CD4-positive, alpha-beta T cell (primary cell): Measurements from ENCODE around the gene GTPBP8. TPM values are rescaled to one million over a fixed set of nuclear protein-coding genes. Genes with fewer than 3 reads are reported as not detected.

Experiments
- ATAC-seq: fragments of 200-7000 bp; cut with Tn5 transposase; one replicate; pipeline ENCODE4 v1.10.0; 2022; ENCODE audit warnings: mild to moderate bottlenecking; ENCODE audit not compliant: poor library complexity
- CTCF ChIA-PET: fragments of 350-600 bp; sonication (Branson Sonifier 250); formaldehyde crosslinking; loops from one replicate; lab custom pipeline; 2021; ENCODE audit warnings: antibody characterized with exemption, inconsistent platforms; lab: Charles Lee
- POLR2A ChIA-PET: fragments of 350-600 bp; sonication (Branson Sonifier 250); formaldehyde crosslinking; loops from one replicate; lab custom pipeline; 2021; ENCODE audit warnings: antibody characterized with exemption, inconsistent platforms; lab: Charles Lee
- DNase-seq, 14 experiments: peaks; one replicate each; pipeline ENCODE4 v3.0.0-alpha.2; 2013 to 2020; ENCODE audit warnings: mixed read lengths in 2 of 14
- H3K27ac ChIP-seq, 2 donors: one replicate each; pipeline versions ENCODE4 v1.5.1 to v1.7.0; 2013; ENCODE audit warnings: low read length in 2 of 2, low read depth in 1 of 2, mild to moderate bottlenecking in 1 of 2
- H3K27me3 ChIP-seq, 2 experiments: 1 replicate in 1 of 2; 2 replicates in 1 of 2; pipeline versions ENCODE4 v1.6.1 to v1.7.0; 2013; ENCODE audit warnings: low read length in 2 of 2, control low read depth in 1 of 2, mild to moderate bottlenecking in 1 of 2, moderate library complexity in 1 of 2; ENCODE audit not compliant: insufficient read depth in 2 of 2, control insufficient read depth in 1 of 2
- H3K36me3 ChIP-seq: one replicate; pipeline ENCODE4 v1.6.1; 2013; ENCODE audit warnings: low read length, control low read depth; ENCODE audit not compliant: insufficient read depth
- H3K4me1 ChIP-seq: one replicate; pipeline ENCODE4 v1.6.1; 2013; ENCODE audit warnings: low read length, control low read depth; ENCODE audit not compliant: insufficient read depth
- H3K4me3 ChIP-seq: one replicate; pipeline ENCODE4 v1.5.1; 2013; ENCODE audit warnings: mild to moderate bottlenecking, low read length, moderate library complexity
- H3K9me3 ChIP-seq, 2 experiments: 1 replicate in 1 of 2; 2 replicates in 1 of 2; pipeline versions ENCODE4 v1.6.1 to v1.7.0; 2013; ENCODE audit warnings: low read length in 2 of 2, mild to moderate bottlenecking in 2 of 2, control low read depth in 1 of 2, moderate library complexity in 1 of 2; ENCODE audit not compliant: control insufficient read depth in 1 of 2, insufficient read depth in 1 of 2
- H3K27ac Mint-ChIP-seq: one replicate; pipeline ENCODE4 v1.8.0; 2020; ENCODE audit warnings: mixed read lengths
- H3K27me3 Mint-ChIP-seq: one replicate; pipeline ENCODE4 v1.8.0; 2021; ENCODE audit warnings: mixed read lengths
- H3K36me3 Mint-ChIP-seq: one replicate; pipeline ENCODE4 v1.8.0; 2021; ENCODE audit warnings: low read depth, mixed read lengths
- H3K4me1 Mint-ChIP-seq: one replicate; pipeline ENCODE4 v1.8.0; 2021; ENCODE audit warnings: low read depth, mixed read lengths
- H3K4me3 Mint-ChIP-seq: one replicate; pipeline ENCODE4 v1.8.0; 2020; ENCODE audit warnings: mild to moderate bottlenecking, mixed read lengths
- H3K9me3 Mint-ChIP-seq: one replicate; pipeline ENCODE4 v1.8.0; 2020; ENCODE audit warnings: mixed read lengths
- CTCF ChIP-seq: fragments of 200-600 bp; IDR thresholded peaks from one replicate; pipeline ENCODE4 v1.8.0; 2022; ENCODE audit warnings: antibody characterized with exemption, mild to moderate bottlenecking
- intact Hi-C, 2 experiments: fragments of 100-400 bp; cut with DNase I in 1 of 2; cut with micrococcal nuclease in 1 of 2; formaldehyde crosslinking; loops; one replicate each; pipeline versions ENCODE4 v1.15.1 to v1.9.0; 2023 to 2025; cut with DNase I, micrococcal nuclease
- total RNA-seq, 174 experiments: library from RNA in 2 of 174; stranded (reverse) in 2 of 174; gene quantifications; one replicate each; pipeline ENCODE4 v1.2.3 and lab custom pipeline; 2021 to 2026

Gene GTPBP8
- total RNA-seq, 2 experiments from 2014 or later: 27.0 to 30.3 TPM

- Mint-ChIP-seq H3K27ac (peak overlapping the region; percentile 72), H3K27me3 (no peaks in the 10 kb centered on the region), H3K4me3 (peak overlapping the region; percentile 3), H3K9me3 (no peaks in the 10 kb centered on the region), H3K36me3 (no peaks in the 10 kb centered on the region), H3K4me1 (peaks cover 71% of the 10 kb centered on the region)
- no peak for TF ChIP-seq CTCF
- DNase-seq (no peak), ATAC-seq (no peak)
- Histone ChIP-seq H3K27ac (no peak overlapping the region), H3K27me3 (no peaks in the 10 kb centered on the region), H3K4me1 (peaks cover 29% of the 10 kb centered on the region), H3K4me3 (no peak overlapping the region), H3K9me3 (no peaks in the 10 kb centered on the region), H3K36me3 (no peaks in the 10 kb centered on the region)
- intact Hi-C loops: loop anchor here in 1 of 2 experiments (5.0 kb wide), 1 partner anchor 400 kb away; no protein-coding TSS in a partner anchor
- ChIA-PET CTCF (interaction anchor here (2.1 kb wide), 1 partner anchor 340 kb away, joined by 7 read pairs; no protein-coding TSS in a partner anchor), POLR2A (interaction anchor here (1.0 kb wide), 1 partner anchor 10 kb away, joined by 3 read pairs; no protein-coding TSS in a partner anchor)
Measured at GRCh38 chr3:112982710-112983109, 8.1 kb upstream of the GTPBP8 start.

- no peak for TF ChIP-seq CTCF
- Mint-ChIP-seq H3K36me3 (no peaks in the 10 kb centered on the region), H3K9me3 (no peaks in the 10 kb centered on the region), H3K4me1 (peaks cover 67% of the 10 kb centered on the region), H3K4me3 (peak overlapping the region; percentile 30), H3K27me3 (no peaks in the 10 kb centered on the region), H3K27ac (peak overlapping the region; percentile 72)
- H3K4me3 ChIP-seq: no peak overlapping the region
- H3K27ac ChIP-seq: peak overlapping the region in 1 of 2 donors; percentile 19
- H3K4me1 ChIP-seq: peaks cover 28% of the 10 kb centered on the region
- intact Hi-C loops: loop anchor here in 1 of 2 experiments (5.0 kb wide), 1 partner anchor 402 kb away; no protein-coding TSS in a partner anchor
- ChIA-PET POLR2A (interaction anchor here (0.8 to 2.8 kb wide), 5 partner anchors 10 to 248 kb away, joined by 3 to 9 read pairs (median 3); partner anchors contain the start of gene CD200R1), CTCF (interaction anchor here (0.9 to 1.5 kb wide), 3 partner anchors 51 to 250 kb away, joined by 3 to 5 read pairs (median 4); no protein-coding TSS in a partner anchor)
- H3K36me3 ChIP-seq: no peaks in the 10 kb centered on the region
- no peaks in the 10 kb centered on the region for H3K27me3 ChIP-seq
- DNase-seq (peak in 10 of 14 experiments; percentile 9 to 69 (median 34)), ATAC-seq (peak; percentile 67)
- no peaks in the 10 kb centered on the region for H3K9me3 ChIP-seq
Measured at GRCh38 chr3:112984485-112984884, 6.3 kb upstream of the GTPBP8 start.

- no peak for TF ChIP-seq CTCF
- Histone ChIP-seq H3K36me3 (no peaks in the 10 kb centered on the region), H3K27ac (no peak overlapping the region), H3K4me1 (peaks cover 37% of the 10 kb centered on the region), H3K4me3 (no peak overlapping the region), H3K27me3 (no peaks in the 10 kb centered on the region), H3K9me3 (no peaks in the 10 kb centered on the region)
- CTCF ChIA-PET: interaction anchor here (1.0 to 6.9 kb wide), 2 partner anchors 9 to 345 kb away, joined by 4 to 32 read pairs; no protein-coding TSS in a partner anchor
- DNase-seq (no peak), ATAC-seq (no peak)
- Mint-ChIP-seq H3K4me1 (peaks cover 79% of the 10 kb centered on the region), H3K27me3 (no peaks in the 10 kb centered on the region), H3K36me3 (peaks cover 21% of the 10 kb centered on the region), H3K4me3 (peak overlapping the region; percentile 13), H3K27ac (peak overlapping the region; percentile 47), H3K9me3 (no peaks in the 10 kb centered on the region)
- POLR2A ChIA-PET: interaction anchor here (1.2 to 2.1 kb wide), 3 partner anchors 18 to 248 kb away, joined by 5 to 9 read pairs (median 6); a partner anchor contains a TSS
- intact Hi-C loops: loop anchor here in 1 of 2 experiments (5.0 kb wide), 1 partner anchor 34 kb away; no protein-coding TSS in a partner anchor
Measured at GRCh38 chr3:112987710-112988334, 3.0 kb upstream of the GTPBP8 start.
